GM12878 (cell line): ENCODE measurements around the gene HRNR. TPM values are rescaled to one million over a fixed set of nuclear protein-coding genes. Genes with fewer than 3 reads are reported as not detected.

Experiments
- ATAC-seq: fragments of 200-7000 bp; cut with Tn5 transposase; 3 replicates; pipeline ENCODE4 v1.9.1; 2020; ENCODE audit warnings: mild to moderate bottlenecking, moderate library complexity
- BruUV-seq: library from RNA; stranded (reverse); fragments of 400-500 nt; replicated peaks from 2 replicates; lab custom pipeline; 2021; lab: Mats Ljungman, UMichigan
- CTCF ChIA-PET: fragments of 300-600 bp; sonication (Branson Sonifier 250); formaldehyde crosslinking; extraction: SDS; loops from one replicate; lab custom pipeline; 2021; ENCODE audit warnings: inconsistent platforms; lab: Yijun Ruan, JAX
- POLR2A ChIA-PET: fragments of 350-600 bp; formaldehyde crosslinking; extraction: SDS; loops from one replicate; lab custom pipeline; 2021; ENCODE audit warnings: inconsistent platforms; lab: Charles Lee
- RAD21 ChIA-PET: fragments of 300-600 bp; sonication (Branson Sonifier 250); formaldehyde crosslinking; loops from one replicate; lab custom pipeline; 2023; ENCODE audit warnings: antibody characterized with exemption; ENCODE audit not compliant: unreplicated experiment; lab: Charles Lee
- SMC1A ChIA-PET: fragments of 300-600 bp; sonication (Branson Sonifier 250); formaldehyde crosslinking; loops from one replicate; lab custom pipeline; 2023; ENCODE audit not compliant: unreplicated experiment, uncharacterized antibody; lab: Charles Lee
- DNase-seq: peaks from one replicate; pipeline ENCODE4 v3.0.0-alpha.2; 2011; ENCODE audit warnings: low read depth, low spot score
- FAIRE-seq: peaks from 3 replicates; lab custom pipeline; 2011; peaks lifted over from hg19 to GRCh38; lab: Jason Lieb, UNC
- H2AFZ ChIP-seq: 2 replicates; pipeline ENCODE4 v1.6.0; 2011; ENCODE audit warnings: low read depth, low read length, control low read depth; ENCODE audit not compliant: control insufficient read depth
- H3K27ac ChIP-seq: 2 replicates; pipeline ENCODE4 v1.5.1; 2011; ENCODE audit warnings: control low read depth; ENCODE audit not compliant: control insufficient read depth, insufficient read depth
- H3K27me3 ChIP-seq, 2 experiments: replicated peaks in 1 of 2; 2 replicates each; pipeline versions ENCODE4 v1.6.0 to v1.6.1; 2011; ENCODE audit warnings: low read length in 1 of 2; ENCODE audit not compliant: control insufficient read depth in 2 of 2, insufficient read depth in 2 of 2
- H3K36me3 ChIP-seq, 2 experiments: 2 replicates each; pipeline ENCODE4 v1.5.1; 2011; ENCODE audit warnings: low read length in 1 of 2; ENCODE audit not compliant: control insufficient read depth in 2 of 2, insufficient read depth in 2 of 2
- H3K4me1 ChIP-seq: 2 replicates; pipeline ENCODE4 v1.6.1; 2011; ENCODE audit warnings: mild to moderate bottlenecking, low read length, moderate library complexity, mixed read lengths; ENCODE audit not compliant: control insufficient read depth, insufficient read depth
- H3K4me2 ChIP-seq: 2 replicates; pipeline ENCODE4 v1.6.0; 2011; ENCODE audit warnings: control low read depth; ENCODE audit not compliant: control insufficient read depth, insufficient read depth
- H3K4me3 ChIP-seq: fragments of 200-600 bp; sonication (generic); 2 replicates; pipeline ENCODE4 v1.5.1; 2016
- H3K79me2 ChIP-seq: 2 replicates; pipeline ENCODE4 v1.6.0; 2011; ENCODE audit warnings: low read length; ENCODE audit not compliant: control insufficient read depth, insufficient read depth
- H3K9ac ChIP-seq: 2 replicates; pipeline ENCODE4 v1.8.0; 2011; ENCODE audit warnings: low read length, control low read depth, mixed read lengths; ENCODE audit not compliant: control insufficient read depth, insufficient read depth
- H3K9me3 ChIP-seq: replicated peaks from 3 replicates; pipeline ENCODE4 v1.5.1; 2011; ENCODE audit warnings: mild to moderate bottlenecking, low read length; ENCODE audit not compliant: control insufficient read depth, insufficient read depth
- H4K20me1 ChIP-seq: 2 replicates; pipeline ENCODE4 v1.6.0; 2011; ENCODE audit not compliant: control insufficient read depth, insufficient read depth
- BRCA1 ChIP-seq: IDR thresholded peaks from 2 replicates; pipeline ENCODE4 v1.6.1; 2011; ENCODE audit warnings: low read depth, low read length, improper control_type of control experiment
- CBX3 ChIP-seq: fragments of 200-600 bp; sonication (generic); IDR thresholded peaks from 2 replicates; pipeline ENCODE4 v1.6.1; 2016; ENCODE audit warnings: low read depth, borderline replicate concordance
- POLR2A ChIP-seq: IDR thresholded peaks from 2 replicates; pipeline ENCODE4 v1.6.1; 2011; ENCODE audit warnings: low read depth, mild to moderate bottlenecking, low read length
- RELA ChIP-seq: fragments of 450-650 bp; IDR thresholded peaks from 2 replicates; pipeline ENCODE4 v1.8.0; 2014; ENCODE audit warnings: borderline replicate concordance; ENCODE audit not compliant: partially characterized antibody
- SIX5 ChIP-seq: IDR thresholded peaks from 2 replicates; pipeline ENCODE4 v1.6.1; 2011; ENCODE audit warnings: mild to moderate bottlenecking, low read depth, low read length, moderate library complexity; ENCODE audit not compliant: severe bottlenecking
- SMARCA5 ChIP-seq: fragments of 450-650 bp; IDR thresholded peaks from 2 replicates; pipeline ENCODE4 v1.6.1; 2017; ENCODE audit warnings: mild to moderate bottlenecking
- YBX1 ChIP-seq: fragments of 450-650 bp; IDR thresholded peaks from 2 replicates; pipeline ENCODE4 v1.6.1; 2016; ENCODE audit warnings: antibody characterized with exemption
- WGBS: methylation state at CpG from one replicate; pipeline ENCODE4 v1.1.6; 2016; ENCODE audit warnings: low lambda C conversion rate; ENCODE audit not compliant: insufficient replicate concordance, insufficient coverage; ENCODE audit errors: missing lambda C conversion rate; 5-methylcytosine and 5-hydroxymethylcytosine counted together
- in situ Hi-C: fragments of 300-500 bp; cut with MboI; formaldehyde crosslinking; loops from 9 replicates; pipeline ENCODE4 v1.14.3; 2018; ENCODE audit warnings: mixed read lengths
- intact Hi-C: fragments of 100-400 bp; cut with micrococcal nuclease; formaldehyde crosslinking; loops from one replicate; pipeline ENCODE4 v1.14.2; 2022; ENCODE audit not compliant: unreplicated experiment
- polyA plus RNA-seq, 11 experiments: library from polyadenylated mRNA; depleted of rRNA in 4 of 11; unstranded in 6 of 11; stranded (reverse) in 5 of 11; fragments of >200 nt; fragmentation: Nextera tagmentation in 4 of 11; fragmentation: Illumina TruSeq in 1 of 11; extraction: Ambion mirVana in 4 of 11; extraction: Trizol in 1 of 11; gene quantifications; 1 replicate in 1 of 11; 2 replicates in 10 of 11; pipeline versions ENCODE4 v1.2.1 to v1.2.3, GENCODE V29; 2011 to 2016; ENCODE audit warnings: inconsistent platforms in 2 of 11, missing spikeins in 2 of 11, low read depth in 1 of 11
- total RNA-seq, 4 experiments: library from RNA; depleted of rRNA in 3 of 4; stranded (reverse); fragments of >200 nt in 3 of 4; fragmentation: Illumina TruSeq in 1 of 4; extraction: Trizol in 1 of 4; gene quantifications; 2 replicates each; pipeline versions ENCODE4 v1.2.1 to v1.2.3, GENCODE V29; 2013 to 2021
- TF ChIP-seq, protein P1 (sequence below): fragments of 150-350 bp; IDR thresholded peaks from 2 replicates; pipeline ENCODE4 v1.6.1; 2016; ENCODE audit warnings: low read depth, low read length
- TF ChIP-seq, protein P2 (sequence below): IDR thresholded peaks from 2 replicates; pipeline ENCODE4 v1.6.1; 2012; ENCODE audit warnings: low read length, inconsistent platforms
- TF ChIP-seq, protein P3 (sequence below): IDR thresholded peaks from 2 replicates; pipeline ENCODE4 v1.6.1; 2012; ENCODE audit warnings: mild to moderate bottlenecking, low read depth, low read length
- TF ChIP-seq, protein P4 (sequence below): fragments of 450-650 bp; IDR thresholded peaks from 2 replicates; pipeline ENCODE4 v1.6.1; 2017; ENCODE audit warnings: low read depth, mild to moderate bottlenecking, moderate library complexity
- TF ChIP-seq, protein P5 (sequence below): IDR thresholded peaks from 2 replicates; pipeline ENCODE4 v1.6.1; 2011; ENCODE audit warnings: low read depth, low read length, improper control_type of control experiment, borderline replicate concordance

HRNR gene
- total and polyA plus RNA-seq, 10 of the 15 experiments (the other 5 are each of a cell fraction or from before 2014, with no cell fraction given): not detected

DNA sequence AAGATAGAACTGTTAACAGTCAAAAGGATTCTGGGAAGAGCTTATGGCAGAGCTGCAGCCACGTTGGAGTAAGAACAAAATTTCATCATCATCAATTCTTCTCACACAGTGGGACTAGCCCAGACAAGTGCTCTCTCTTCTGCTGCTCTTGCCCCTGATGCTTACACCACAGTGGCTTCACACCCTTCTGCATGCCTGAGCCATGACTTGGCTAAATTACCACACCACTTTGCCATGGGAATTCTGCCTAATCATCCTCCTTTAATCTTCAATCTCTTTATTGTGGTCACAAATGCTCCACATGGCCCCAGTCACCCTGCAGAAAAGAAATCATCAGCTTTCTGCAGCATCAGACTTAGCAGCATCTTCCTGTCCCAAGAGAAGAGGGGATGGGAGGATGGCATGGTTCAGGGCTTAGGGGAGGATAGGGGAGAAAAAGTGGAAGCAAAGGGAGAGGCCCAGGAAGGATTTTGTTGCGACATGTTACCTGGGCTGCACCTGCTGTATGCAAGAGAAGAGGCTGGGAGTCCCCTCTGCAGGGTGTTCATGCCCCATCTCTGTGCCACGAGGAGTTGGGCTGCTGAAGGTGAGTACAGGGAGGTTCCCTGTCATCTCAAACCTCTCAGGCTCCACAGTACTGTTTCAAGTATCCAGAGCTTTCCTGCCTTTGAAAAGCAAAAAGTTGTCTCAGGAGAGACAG, 56.0 kb downstream of the HRNR start (continued):
- TF ChIP-seq, protein P1, sequence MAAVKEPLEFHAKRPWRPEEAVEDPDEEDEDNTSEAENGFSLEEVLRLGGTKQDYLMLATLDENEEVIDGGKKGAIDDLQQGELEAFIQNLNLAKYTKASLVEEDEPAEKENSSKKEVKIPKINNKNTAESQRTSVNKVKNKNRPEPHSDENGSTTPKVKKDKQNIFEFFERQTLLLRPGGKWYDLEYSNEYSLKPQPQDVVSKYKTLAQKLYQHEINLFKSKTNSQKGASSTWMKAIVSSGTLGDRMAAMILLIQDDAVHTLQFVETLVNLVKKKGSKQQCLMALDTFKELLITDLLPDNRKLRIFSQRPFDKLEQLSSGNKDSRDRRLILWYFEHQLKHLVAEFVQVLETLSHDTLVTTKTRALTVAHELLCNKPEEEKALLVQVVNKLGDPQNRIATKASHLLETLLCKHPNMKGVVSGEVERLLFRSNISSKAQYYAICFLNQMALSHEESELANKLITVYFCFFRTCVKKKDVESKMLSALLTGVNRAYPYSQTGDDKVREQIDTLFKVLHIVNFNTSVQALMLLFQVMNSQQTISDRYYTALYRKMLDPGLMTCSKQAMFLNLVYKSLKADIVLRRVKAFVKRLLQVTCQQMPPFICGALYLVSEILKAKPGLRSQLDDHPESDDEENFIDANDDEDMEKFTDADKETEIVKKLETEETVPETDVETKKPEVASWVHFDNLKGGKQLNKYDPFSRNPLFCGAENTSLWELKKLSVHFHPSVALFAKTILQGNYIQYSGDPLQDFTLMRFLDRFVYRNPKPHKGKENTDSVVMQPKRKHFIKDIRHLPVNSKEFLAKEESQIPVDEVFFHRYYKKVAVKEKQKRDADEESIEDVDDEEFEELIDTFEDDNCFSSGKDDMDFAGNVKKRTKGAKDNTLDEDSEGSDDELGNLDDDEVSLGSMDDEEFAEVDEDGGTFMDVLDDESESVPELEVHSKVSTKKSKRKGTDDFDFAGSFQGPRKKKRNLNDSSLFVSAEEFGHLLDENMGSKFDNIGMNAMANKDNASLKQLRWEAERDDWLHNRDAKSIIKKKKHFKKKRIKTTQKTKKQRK: no peak
- TF ChIP-seq BRCA1 (no peak), POLR2A (no peak), SMARCA5 (no peak), SIX5 (no peak)

DNA sequence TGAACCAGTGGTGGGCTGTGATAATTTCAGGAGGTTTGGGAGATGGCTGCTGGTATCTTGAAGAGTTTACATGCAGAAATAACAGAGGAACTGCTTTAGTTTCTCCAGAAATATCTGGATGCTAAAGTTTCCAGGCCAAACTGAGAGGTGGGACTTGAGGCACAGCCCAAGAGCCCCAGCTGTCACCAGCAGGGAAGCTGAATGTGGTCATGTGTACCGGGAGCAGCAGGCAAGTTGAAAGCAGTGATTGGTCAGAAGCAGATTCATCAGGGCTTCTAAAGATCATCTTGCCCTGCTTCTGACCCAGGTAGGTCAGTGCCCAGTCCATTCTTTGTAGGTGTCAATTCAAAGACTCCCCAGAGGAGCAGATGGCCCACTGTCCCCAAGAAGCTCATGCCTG, 57.0 kb downstream of the HRNR start:
- no peak overlapping the region for H2AFZ ChIP-seq
- TF ChIP-seq, protein P2, sequence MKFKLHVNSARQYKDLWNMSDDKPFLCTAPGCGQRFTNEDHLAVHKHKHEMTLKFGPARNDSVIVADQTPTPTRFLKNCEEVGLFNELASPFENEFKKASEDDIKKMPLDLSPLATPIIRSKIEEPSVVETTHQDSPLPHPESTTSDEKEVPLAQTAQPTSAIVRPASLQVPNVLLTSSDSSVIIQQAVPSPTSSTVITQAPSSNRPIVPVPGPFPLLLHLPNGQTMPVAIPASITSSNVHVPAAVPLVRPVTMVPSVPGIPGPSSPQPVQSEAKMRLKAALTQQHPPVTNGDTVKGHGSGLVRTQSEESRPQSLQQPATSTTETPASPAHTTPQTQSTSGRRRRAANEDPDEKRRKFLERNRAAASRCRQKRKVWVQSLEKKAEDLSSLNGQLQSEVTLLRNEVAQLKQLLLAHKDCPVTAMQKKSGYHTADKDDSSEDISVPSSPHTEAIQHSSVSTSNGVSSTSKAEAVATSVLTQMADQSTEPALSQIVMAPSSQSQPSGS: no peak
- TF ChIP-seq CBX3: no peak
- TF ChIP-seq YBX1: no peak
- TF ChIP-seq, protein P3, sequence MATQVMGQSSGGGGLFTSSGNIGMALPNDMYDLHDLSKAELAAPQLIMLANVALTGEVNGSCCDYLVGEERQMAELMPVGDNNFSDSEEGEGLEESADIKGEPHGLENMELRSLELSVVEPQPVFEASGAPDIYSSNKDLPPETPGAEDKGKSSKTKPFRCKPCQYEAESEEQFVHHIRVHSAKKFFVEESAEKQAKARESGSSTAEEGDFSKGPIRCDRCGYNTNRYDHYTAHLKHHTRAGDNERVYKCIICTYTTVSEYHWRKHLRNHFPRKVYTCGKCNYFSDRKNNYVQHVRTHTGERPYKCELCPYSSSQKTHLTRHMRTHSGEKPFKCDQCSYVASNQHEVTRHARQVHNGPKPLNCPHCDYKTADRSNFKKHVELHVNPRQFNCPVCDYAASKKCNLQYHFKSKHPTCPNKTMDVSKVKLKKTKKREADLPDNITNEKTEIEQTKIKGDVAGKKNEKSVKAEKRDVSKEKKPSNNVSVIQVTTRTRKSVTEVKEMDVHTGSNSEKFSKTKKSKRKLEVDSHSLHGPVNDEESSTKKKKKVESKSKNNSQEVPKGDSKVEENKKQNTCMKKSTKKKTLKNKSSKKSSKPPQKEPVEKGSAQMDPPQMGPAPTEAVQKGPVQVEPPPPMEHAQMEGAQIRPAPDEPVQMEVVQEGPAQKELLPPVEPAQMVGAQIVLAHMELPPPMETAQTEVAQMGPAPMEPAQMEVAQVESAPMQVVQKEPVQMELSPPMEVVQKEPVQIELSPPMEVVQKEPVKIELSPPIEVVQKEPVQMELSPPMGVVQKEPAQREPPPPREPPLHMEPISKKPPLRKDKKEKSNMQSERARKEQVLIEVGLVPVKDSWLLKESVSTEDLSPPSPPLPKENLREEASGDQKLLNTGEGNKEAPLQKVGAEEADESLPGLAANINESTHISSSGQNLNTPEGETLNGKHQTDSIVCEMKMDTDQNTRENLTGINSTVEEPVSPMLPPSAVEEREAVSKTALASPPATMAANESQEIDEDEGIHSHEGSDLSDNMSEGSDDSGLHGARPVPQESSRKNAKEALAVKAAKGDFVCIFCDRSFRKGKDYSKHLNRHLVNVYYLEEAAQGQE: no peak
- TF ChIP-seq, protein P4, sequence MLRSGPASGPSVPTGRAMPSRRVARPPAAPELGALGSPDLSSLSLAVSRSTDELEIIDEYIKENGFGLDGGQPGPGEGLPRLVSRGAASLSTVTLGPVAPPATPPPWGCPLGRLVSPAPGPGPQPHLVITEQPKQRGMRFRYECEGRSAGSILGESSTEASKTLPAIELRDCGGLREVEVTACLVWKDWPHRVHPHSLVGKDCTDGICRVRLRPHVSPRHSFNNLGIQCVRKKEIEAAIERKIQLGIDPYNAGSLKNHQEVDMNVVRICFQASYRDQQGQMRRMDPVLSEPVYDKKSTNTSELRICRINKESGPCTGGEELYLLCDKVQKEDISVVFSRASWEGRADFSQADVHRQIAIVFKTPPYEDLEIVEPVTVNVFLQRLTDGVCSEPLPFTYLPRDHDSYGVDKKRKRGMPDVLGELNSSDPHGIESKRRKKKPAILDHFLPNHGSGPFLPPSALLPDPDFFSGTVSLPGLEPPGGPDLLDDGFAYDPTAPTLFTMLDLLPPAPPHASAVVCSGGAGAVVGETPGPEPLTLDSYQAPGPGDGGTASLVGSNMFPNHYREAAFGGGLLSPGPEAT: no peak
- TF ChIP-seq, protein P5, sequence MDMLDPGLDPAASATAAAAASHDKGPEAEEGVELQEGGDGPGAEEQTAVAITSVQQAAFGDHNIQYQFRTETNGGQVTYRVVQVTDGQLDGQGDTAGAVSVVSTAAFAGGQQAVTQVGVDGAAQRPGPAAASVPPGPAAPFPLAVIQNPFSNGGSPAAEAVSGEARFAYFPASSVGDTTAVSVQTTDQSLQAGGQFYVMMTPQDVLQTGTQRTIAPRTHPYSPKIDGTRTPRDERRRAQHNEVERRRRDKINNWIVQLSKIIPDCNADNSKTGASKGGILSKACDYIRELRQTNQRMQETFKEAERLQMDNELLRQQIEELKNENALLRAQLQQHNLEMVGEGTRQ: no peak
- TF ChIP-seq RELA: no peak

More for the DNA sequence above, 57.0 kb downstream of the HRNR start:
- Histone ChIP-seq H3K36me3 (no peaks in the 10 kb centered on the region), H3K27ac (no peak overlapping the region), H4K20me1 (no peaks in the 10 kb centered on the region), H3K9me3 (no peaks in the 10 kb centered on the region), H3K27me3 (no peaks in the 10 kb centered on the region), H3K79me2 (no peaks in the 10 kb centered on the region), H3K4me2 (no peak overlapping the region), H3K4me1 (peaks cover 14% of the 10 kb centered on the region), H3K4me3 (no peak overlapping the region), H3K9ac (no peak overlapping the region)
- 0% methylated on average over 1 of the region's 1 CpG for whole genome bisulfite sequencing
- POLR2A ChIA-PET: no interaction called here
- RAD21 ChIA-PET: no interaction called here
- DNase-seq (no peak), ATAC-seq (no peak), FAIRE-seq (no peak)
- SMC1A ChIA-PET: no interaction called here
- CTCF ChIA-PET: no interaction called here
- in situ Hi-C loops: no loop called here
- BruUV-seq: no TSS peak
- intact Hi-C loops: no loop called here
